ENCODE data around the gene MDM2. TPM values are rescaled to one million over a fixed set of nuclear protein-coding genes. Genes with fewer than 3 reads are reported as not detected.

The MDM2 gene
- total and polyA plus RNA-seq, 10 of the 15 experiments (the other 5 are each of a cell fraction or from before 2014, with no cell fraction given): 48.2 to 174 (median 85.0) TPM

- no peak overlapping the region for H3K4me2 ChIP-seq (ENCODE audit: control insufficient read depth, insufficient read depth)
- TF ChIP-seq HDAC2 (IDR thresholded peaks at IDR 0.05) (no peak), CHD1 (IDR thresholded peaks at IDR 0.05; ENCODE audit: low read depth, low read length) (no peak), SMC3 (IDR thresholded peaks at IDR 0.05; ENCODE audit: borderline replicate concordance, low read length) (peak; percentile 52), STAT1 (conservative IDR thresholded peaks at IDR 0.05) (no peak), BHLHE40 (IDR thresholded peaks at IDR 0.05; ENCODE audit: borderline replicate concordance in 1 of 2, low read depth in 2 of 2, low read length in 1 of 2) (no peak), JUNB (IDR thresholded peaks at IDR 0.05) (0 out of 2 replicates have a peak, but pooled peaks have one; percentile 23), EGR1 (IDR thresholded peaks at IDR 0.05; ENCODE audit: borderline replicate concordance in 1 of 2, low read depth in 2 of 2, low read length in 2 of 2) (no peak), CTCF (IDR thresholded peaks at IDR 0.05 in 2 of 3, conservative IDR thresholded peaks at IDR 0.05 in 1 of 3; ENCODE audit: control insufficient read depth in 2 of 3, extremely low read depth in 1 of 3, insufficient read depth in 1 of 3, low read depth in 3 of 3, low read length in 3 of 3) (peak; percentile 29 to 48 (median 37); a peak in 4 of 6 replicates), RAD21 (IDR thresholded peaks at IDR 0.05; ENCODE audit: insufficient read depth, low read depth, low read length) (peak; percentile 52), NKRF (conservative IDR thresholded peaks at IDR 0.05) (no peak)
- no peak overlapping the region for H3K4me3 ChIP-seq
- POLR2A ChIA-PET: no interaction called here
- ATAC-seq (peak; percentile 62; the same call in 2 of the 3 replicates), FAIRE-seq (no peak), DNase-seq (ENCODE audit: low read depth, low spot score) (no peak)
- H3K79me2 ChIP-seq (ENCODE audit: control insufficient read depth, insufficient read depth, low read length): no peaks in the 10 kb centered on the region
- BruUV-seq (replicated peaks): no TSS peak
- intact Hi-C loops (cut with micrococcal nuclease; ENCODE audit: unreplicated experiment): no loop called here
- CTCF ChIA-PET: interaction anchor here (0.6 to 1.5 kb wide), 4 partner anchors 197 to 203 kb away, joined by 3 to 6 read pairs (median 5); no protein-coding TSS in a partner anchor
- SMC1A ChIA-PET (ENCODE audit: uncharacterized antibody, unreplicated experiment): interaction anchor here (0.6 to 1.4 kb wide), 5 partner anchors 20 to 232 kb away, joined by 3 to 5 read pairs (median 3); no protein-coding TSS in a partner anchor
- in situ Hi-C loops (cut with MboI): loop anchor here (5.0 kb wide), 1 partner anchor 200 kb away; no protein-coding TSS in a partner anchor
- no peaks in the 10 kb centered on the region for H3K36me3 ChIP-seq (ENCODE audit: control insufficient read depth in 2 of 2, insufficient read depth in 2 of 2, low read length in 1 of 2)
- H4K20me1 ChIP-seq (ENCODE audit: control insufficient read depth, insufficient read depth): no peaks in the 10 kb centered on the region
- WGBS (ENCODE audit: insufficient coverage, insufficient replicate concordance, low lambda C conversion rate, missing lambda C conversion rate): 29% methylated on average over 3 of the region's 6 CpGs
- RAD21 ChIA-PET (ENCODE audit: unreplicated experiment): no interaction called here
- no peaks in the 10 kb centered on the region for H3K9me3 ChIP-seq (replicated peaks; ENCODE audit: control insufficient read depth, insufficient read depth, low read length)
- H3K4me1 ChIP-seq (ENCODE audit: control insufficient read depth, insufficient read depth, low read length): no peaks in the 10 kb centered on the region
- H3K27ac ChIP-seq (ENCODE audit: control insufficient read depth, insufficient read depth): no peak overlapping the region
- H2AFZ ChIP-seq (ENCODE audit: control insufficient read depth, low read depth, low read length): no peak overlapping the region
- H3K9ac ChIP-seq (ENCODE audit: control insufficient read depth, insufficient read depth, low read length): no peak overlapping the region
- no peaks in the 10 kb centered on the region for H3K27me3 ChIP-seq (replicated peaks in 1 of 2; ENCODE audit: control insufficient read depth in 2 of 2, insufficient read depth in 2 of 2, low read length in 1 of 2)
Observed at GRCh38 chr12:68871921-68872320, 63.9 kb downstream of the MDM2 start.

Data from GM12878 (cell line).